ENCODE measurements around the gene TSPAN32. TPM values are rescaled to one million over a fixed set of nuclear protein-coding genes. Genes with fewer than 3 reads are reported as not detected.
A peak's percentile ranks its signal among the peaks of the same experiment; 100 is the strongest.

Gene TSPAN32
- total RNA-seq, 4 donors from 2014 or later = 0.19 to 6.4 (median 2.7) TPM

DNA sequence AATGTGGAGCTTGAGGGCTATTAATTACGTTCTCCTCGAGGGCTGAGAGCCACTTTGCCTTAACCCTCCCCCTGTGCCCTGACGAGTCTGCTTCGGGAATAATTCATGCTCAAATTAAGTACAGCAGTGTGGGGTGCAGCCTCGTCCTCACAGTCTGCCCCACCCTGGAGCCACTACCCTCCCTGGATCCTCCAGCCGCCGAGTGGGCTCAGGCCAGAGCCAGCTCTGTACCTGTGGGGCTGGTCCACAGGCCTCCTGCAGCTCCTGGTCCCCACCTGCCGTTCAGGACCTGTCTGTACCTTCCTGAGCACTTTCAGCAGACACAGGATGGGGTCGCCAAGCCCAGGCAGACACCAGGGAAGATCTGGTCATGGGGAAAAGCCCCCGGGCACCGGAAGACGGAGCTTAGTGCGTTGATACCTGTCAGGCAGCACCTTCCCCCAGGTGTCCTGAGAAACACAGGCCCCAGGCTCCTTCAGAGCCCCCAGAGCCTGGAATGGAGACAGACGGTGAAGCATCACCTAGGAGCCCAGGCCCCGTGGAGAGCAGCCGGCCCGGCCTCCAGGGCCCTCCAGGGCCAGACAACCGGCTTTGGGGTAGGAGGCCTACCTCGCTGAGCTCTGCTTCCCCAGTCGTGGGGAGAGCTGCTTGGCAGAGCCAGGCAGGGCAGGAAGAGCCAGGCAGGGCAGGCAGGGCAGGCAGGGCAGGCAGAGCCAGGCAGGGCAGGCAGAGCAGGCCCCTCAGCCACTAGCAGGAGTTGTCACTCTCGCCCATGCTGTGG is 9.7 kb downstream of the TSPAN32 start:
- TF ChIP-seq, protein P1, sequence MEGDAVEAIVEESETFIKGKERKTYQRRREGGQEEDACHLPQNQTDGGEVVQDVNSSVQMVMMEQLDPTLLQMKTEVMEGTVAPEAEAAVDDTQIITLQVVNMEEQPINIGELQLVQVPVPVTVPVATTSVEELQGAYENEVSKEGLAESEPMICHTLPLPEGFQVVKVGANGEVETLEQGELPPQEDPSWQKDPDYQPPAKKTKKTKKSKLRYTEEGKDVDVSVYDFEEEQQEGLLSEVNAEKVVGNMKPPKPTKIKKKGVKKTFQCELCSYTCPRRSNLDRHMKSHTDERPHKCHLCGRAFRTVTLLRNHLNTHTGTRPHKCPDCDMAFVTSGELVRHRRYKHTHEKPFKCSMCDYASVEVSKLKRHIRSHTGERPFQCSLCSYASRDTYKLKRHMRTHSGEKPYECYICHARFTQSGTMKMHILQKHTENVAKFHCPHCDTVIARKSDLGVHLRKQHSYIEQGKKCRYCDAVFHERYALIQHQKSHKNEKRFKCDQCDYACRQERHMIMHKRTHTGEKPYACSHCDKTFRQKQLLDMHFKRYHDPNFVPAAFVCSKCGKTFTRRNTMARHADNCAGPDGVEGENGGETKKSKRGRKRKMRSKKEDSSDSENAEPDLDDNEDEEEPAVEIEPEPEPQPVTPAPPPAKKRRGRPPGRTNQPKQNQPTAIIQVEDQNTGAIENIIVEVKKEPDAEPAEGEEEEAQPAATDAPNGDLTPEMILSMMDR (IDR thresholded peaks at IDR 0.05) = no peak
- ATAC-seq (ENCODE audit: low FRiP score) (no peak), DNase-seq (ENCODE audit: low spot score) (no peak)

DNA sequence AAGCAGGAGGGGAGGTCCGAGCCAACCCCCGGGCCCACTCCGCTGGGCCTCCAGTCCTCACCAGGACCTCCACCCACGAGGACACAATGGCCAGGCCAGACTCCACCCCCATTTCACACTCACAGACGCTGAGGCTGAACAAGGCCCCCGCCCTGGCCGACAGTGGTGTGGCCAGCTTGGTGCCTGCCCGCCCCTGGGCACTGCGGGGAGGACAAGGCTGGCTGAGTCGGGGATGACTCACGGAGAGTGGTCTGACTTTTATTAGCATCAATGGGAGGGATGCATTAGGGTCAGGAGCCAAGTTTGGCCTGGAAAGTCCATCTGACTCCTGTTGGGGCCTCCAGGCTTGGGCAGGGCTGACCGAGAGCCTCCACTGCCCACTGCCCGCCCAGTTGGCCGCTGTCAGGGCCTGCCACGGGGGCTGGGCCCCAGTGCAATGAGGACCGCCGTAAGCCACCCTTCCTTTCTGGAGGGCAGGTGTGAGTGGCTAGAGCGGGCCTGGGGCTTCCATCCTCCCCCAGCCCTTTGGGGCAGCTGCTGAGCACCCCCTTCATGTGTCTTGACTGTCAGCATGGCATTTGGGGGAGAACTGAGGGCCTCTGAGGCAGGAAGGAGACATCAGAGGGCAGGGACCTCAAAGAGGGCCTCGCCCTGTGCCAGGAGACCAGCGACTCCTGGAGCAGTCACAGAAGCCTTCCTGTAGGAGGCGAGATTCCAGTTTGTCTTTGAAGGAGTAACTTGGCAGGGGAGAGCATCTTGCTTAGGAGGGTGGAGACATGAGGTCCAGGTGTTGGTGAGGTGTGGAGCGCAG is 10.6 kb downstream of the TSPAN32 start:
- TF ChIP-seq, protein P1 (IDR thresholded peaks at IDR 0.05) = no peak
- DNase-seq (ENCODE audit: low spot score) (no peak), ATAC-seq (ENCODE audit: low FRiP score) (peak; percentile 37)

DNA sequence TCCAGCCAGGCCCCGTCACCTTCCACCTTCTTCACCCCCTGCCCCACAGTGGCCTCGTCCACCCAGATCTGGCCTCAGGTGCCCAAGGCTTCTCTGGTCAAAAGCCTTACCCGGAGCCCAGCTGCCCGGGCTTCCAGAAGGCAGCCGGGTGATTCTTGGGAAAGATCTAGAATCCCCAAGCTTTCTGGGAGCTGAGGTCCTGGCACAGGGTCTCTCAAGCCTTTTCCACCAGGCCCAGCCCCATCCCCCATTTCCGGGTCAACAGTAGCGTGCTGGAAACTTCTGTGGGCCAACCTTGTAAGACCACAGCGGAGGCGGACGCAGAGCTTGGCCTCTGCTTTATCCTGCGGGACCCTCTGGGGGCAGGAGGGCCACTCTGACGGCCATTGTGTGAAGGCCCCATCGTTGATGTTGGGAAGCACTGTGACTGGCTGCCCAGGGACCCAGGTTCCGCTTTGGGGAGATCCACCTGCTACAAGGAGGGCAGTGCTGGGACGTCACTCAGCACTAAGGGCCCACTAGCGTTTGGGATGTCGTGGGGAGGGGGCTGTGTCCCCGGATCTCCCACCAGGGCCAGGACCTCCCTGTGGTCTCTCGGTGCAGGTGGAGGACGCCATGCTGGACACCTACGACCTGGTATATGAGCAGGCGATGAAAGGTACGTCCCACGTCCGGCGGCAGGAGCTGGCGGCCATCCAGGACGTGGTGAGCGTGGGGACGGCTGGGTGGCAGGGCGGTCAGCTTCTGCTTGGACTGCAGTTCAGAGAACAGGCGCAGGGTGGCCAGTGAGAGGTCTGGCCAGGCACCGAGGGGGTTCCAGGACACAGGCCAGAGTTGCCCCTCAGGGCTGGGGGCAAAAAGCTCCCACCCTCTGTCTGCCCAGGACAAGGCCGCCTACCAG is 11.5 kb downstream of the TSPAN32 start:
- no peak for ATAC-seq (ENCODE audit: low FRiP score)
- DNase-seq (ENCODE audit: low spot score) = no peak
- TF ChIP-seq, protein P1 (IDR thresholded peaks at IDR 0.05) = no peak

DNA sequence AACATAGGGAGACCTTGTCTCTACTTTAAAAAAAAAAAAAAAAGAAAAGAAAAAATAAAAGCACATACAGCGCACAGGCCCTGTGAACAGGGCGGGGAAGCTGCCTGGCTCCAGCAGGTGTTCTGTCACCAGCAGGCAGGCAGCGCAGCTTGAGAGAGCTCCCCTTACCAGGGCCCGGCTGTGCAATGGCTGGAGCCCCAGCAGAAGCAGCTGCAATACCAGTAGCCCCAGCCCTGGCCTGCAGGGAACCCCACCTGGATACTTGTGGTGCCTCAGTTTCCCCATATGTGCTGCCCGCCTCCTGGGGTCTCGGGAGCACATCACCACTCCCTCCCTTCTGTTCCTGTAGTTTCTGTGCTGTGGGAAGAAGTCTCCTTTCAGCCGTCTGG is 12.3 kb downstream of the TSPAN32 start:
- TF ChIP-seq, protein P1 (IDR thresholded peaks at IDR 0.05) = no peak
- no peak for DNase-seq (ENCODE audit: low spot score)
- no peak for ATAC-seq (ENCODE audit: low FRiP score)

DNA sequence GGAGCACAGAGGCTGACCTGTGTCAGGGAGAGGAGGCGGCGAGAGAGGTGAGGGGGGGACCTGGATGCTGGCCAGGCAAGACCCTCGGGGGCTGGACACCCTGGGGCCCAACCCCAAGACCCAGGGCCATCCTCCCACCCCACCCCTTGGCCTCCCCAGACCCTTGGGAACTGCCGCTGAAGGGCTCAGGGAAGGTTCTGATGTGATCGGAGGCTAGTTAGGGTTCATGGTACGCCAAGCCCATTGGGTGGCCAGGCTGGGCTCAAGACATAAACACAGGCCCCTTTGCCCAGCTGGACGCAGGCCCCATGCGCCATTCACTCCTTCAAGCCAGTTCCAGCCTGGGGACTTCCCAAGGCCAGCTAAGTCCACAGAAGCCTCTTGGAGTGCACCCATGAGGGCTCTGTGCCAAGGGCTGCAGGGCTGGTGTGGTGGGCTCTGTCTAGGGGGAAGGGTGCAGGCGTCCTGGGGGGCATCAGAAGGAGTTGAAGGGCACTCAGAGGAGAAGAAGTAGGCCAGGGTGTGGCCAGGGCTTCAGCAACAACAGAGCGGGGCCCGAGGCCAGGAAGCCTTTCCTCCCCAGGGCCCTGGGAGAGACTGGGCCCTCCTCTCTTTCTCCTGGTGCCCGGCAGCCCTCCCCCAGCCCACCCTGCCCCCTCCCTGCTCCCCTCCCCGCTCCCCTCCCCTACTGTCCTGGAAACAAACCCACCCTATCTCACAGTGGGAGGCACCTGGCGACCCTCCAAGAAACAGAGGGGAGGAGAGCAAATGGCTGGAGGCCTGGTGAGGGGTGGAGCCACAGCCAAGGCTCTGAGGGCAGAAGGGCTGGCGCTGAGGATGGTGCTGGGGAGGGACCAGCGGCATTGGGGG is 12.9 kb downstream of the TSPAN32 start:
- DNase-seq (ENCODE audit: low spot score) = peak; percentile 76
- TF ChIP-seq, protein P1 (IDR thresholded peaks at IDR 0.05) = no peak
- ATAC-seq (ENCODE audit: low FRiP score) = peak; percentile 81

Measured in omental fat pad (tissue), 4 donors.